Measurements from ENCODE around the gene GJD4.

Gene GJD4

DNA sequence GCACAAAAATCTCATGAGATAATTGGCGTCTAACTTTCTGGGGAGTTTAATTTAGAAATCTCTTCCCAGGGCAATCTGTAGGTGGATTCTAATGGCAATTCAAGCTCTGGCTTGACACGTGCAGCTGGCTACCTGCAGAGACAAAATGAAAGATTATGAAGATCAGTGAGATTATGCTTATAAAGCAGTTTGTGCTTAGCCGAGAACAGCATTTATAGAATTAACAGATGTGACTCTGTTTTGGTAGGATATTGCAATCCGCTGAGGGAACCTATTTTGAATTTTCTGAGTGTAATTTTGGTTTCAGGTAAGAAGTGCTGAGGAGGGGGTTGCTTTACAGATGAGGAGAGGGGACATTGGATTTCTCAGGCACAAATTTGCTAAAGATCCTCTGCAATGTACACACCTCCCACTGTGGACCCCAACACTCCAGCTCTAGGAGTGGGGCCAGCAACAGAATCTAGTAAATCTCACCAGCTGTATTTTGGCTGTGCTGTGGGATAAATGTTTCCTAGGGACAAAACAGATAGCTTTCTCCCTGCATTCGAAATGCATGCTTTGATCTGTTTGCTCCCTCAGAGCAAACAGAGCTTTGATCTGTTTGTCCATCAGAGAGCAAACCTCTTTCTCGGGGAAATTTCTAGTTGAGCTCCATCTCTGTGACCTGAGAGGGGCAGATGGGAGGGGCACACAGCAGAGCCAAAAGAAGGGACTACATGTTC, 7.4 kb downstream of the GJD4 start:
- Histone ChIP-seq H3K4me2 (ENCODE audit: low read depth, low read length, poor library complexity, severe bottlenecking) (no peak overlapping the region), H3K4me1 (ENCODE audit: insufficient read depth, low read length, poor library complexity, severe bottlenecking) (no peaks in the 10 kb centered on the region), H2AFZ (ENCODE audit: low read length) (no peak overlapping the region), H3K79me2 (ENCODE audit: insufficient read depth, low read length) (no peaks in the 10 kb centered on the region), H3K9me3 (ENCODE audit: insufficient read depth, low read depth, low read length) (no peaks in the 10 kb centered on the region; the same call in 1 of the 2 replicates), H3F3A (ENCODE audit: low read depth) (no peaks in the 10 kb centered on the region), H4K20me1 (ENCODE audit: insufficient read depth, low read length, poor library complexity, severe bottlenecking) (no peaks in the 10 kb centered on the region), H3K4me3 (ENCODE audit: low read length, poor library complexity, severe bottlenecking) (no peak overlapping the region), H3K27me3 (ENCODE audit: insufficient read depth, low read length, poor library complexity, severe bottlenecking) (no peaks in the 10 kb centered on the region), H3K36me3 (ENCODE audit: insufficient read depth, low read length) (no peaks in the 10 kb centered on the region), H3K9me2 (replicated peaks; ENCODE audit: low read depth, low read length) (no peaks in the 10 kb centered on the region), H3K9ac (ENCODE audit: low read depth, low read length, poor library complexity, severe bottlenecking) (no peak overlapping the region)
- no peak for TF ChIP-seq EZH2phosphoT487 (IDR thresholded peaks at IDR 0.05; ENCODE audit: borderline replicate concordance)
- TF ChIP-seq, protein P1, sequence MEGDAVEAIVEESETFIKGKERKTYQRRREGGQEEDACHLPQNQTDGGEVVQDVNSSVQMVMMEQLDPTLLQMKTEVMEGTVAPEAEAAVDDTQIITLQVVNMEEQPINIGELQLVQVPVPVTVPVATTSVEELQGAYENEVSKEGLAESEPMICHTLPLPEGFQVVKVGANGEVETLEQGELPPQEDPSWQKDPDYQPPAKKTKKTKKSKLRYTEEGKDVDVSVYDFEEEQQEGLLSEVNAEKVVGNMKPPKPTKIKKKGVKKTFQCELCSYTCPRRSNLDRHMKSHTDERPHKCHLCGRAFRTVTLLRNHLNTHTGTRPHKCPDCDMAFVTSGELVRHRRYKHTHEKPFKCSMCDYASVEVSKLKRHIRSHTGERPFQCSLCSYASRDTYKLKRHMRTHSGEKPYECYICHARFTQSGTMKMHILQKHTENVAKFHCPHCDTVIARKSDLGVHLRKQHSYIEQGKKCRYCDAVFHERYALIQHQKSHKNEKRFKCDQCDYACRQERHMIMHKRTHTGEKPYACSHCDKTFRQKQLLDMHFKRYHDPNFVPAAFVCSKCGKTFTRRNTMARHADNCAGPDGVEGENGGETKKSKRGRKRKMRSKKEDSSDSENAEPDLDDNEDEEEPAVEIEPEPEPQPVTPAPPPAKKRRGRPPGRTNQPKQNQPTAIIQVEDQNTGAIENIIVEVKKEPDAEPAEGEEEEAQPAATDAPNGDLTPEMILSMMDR (conservative IDR thresholded peaks at IDR 0.05; ENCODE audit: low read length), result no peak

DNA sequence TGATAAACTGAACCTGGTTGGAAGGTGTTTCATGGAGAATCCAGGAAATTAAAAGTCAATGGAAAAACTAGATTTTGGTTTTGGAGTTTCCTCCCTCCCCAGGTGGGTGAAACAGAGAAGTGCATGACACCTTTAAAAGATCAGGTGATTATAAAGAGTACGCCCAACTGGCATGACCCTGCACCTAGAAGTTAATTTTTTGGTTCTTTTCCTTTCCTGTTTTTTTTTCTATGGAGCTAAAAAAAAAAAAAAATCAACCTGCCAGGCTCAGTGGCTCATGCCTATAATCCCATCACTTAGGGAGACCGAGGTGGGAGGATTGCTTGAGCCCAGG, 7.9 kb downstream of the GJD4 start:
- Histone ChIP-seq H3K4me1 (ENCODE audit: insufficient read depth, low read length, poor library complexity, severe bottlenecking) (no peaks in the 10 kb centered on the region), H3K27me3 (ENCODE audit: insufficient read depth, low read length, poor library complexity, severe bottlenecking) (no peaks in the 10 kb centered on the region), H3K36me3 (ENCODE audit: insufficient read depth, low read length) (no peaks in the 10 kb centered on the region), H3K4me2 (ENCODE audit: low read depth, low read length, poor library complexity, severe bottlenecking) (no peak overlapping the region), H2AFZ (ENCODE audit: low read length) (no peak overlapping the region), H3K79me2 (ENCODE audit: insufficient read depth, low read length) (no peaks in the 10 kb centered on the region), H3K9me2 (replicated peaks; ENCODE audit: low read depth, low read length) (no peaks in the 10 kb centered on the region), H3K4me3 (ENCODE audit: low read length, poor library complexity, severe bottlenecking) (no peak overlapping the region), H3F3A (ENCODE audit: low read depth) (no peaks in the 10 kb centered on the region), H4K20me1 (ENCODE audit: insufficient read depth, low read length, poor library complexity, severe bottlenecking) (no peaks in the 10 kb centered on the region), H3K9me3 (ENCODE audit: insufficient read depth, low read depth, low read length) (no peaks in the 10 kb centered on the region; the same call in 1 of the 2 replicates), H3K9ac (ENCODE audit: low read depth, low read length, poor library complexity, severe bottlenecking) (no peak overlapping the region)
- TF ChIP-seq, protein P1 (conservative IDR thresholded peaks at IDR 0.05; ENCODE audit: low read length), result no peak
- no peak for TF ChIP-seq EZH2phosphoT487 (IDR thresholded peaks at IDR 0.05; ENCODE audit: borderline replicate concordance)

DNA sequence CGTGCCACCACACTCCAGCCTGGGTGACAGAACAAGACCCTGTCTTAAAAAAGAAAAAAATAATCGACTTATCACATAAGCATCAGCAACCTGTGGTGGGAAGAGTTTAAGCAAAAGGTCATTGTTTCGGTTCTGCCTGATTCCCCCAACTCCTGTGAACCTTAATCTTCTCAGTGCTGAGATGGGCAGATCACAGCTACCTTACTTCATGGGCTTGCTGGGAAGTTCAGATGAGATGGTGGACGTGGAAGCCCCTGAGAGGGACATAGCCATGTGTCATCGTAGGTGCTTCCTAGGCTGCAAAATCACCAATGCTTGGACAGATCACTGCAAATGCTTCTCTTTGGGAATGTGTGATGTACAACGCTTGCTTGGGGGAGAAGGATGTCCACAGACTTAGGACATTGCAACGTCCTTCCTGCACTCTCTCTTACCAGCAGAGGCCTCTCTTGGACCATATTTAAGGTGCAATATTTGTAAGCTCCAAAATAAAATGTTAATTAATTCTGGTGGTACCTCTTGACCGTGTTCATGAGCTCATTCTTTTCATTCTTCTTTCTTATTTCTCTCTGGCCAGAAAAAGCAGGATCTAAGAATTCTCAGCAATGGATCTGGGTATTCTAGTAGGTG, 8.6 kb downstream of the GJD4 start:
- no peak overlapping the region for H3K4me2 ChIP-seq (ENCODE audit: low read depth, low read length, poor library complexity, severe bottlenecking)
- H3K27me3 ChIP-seq (ENCODE audit: insufficient read depth, low read length, poor library complexity, severe bottlenecking), result no peaks in the 10 kb centered on the region
- TF ChIP-seq, protein P1 (conservative IDR thresholded peaks at IDR 0.05; ENCODE audit: low read length), result peak; percentile 39
- no peak for TF ChIP-seq EZH2phosphoT487 (IDR thresholded peaks at IDR 0.05; ENCODE audit: borderline replicate concordance)
- no peaks in the 10 kb centered on the region for H3K9me2 ChIP-seq (replicated peaks; ENCODE audit: low read depth, low read length)
- no peaks in the 10 kb centered on the region for H3K4me1 ChIP-seq (ENCODE audit: insufficient read depth, low read length, poor library complexity, severe bottlenecking)
- no peak overlapping the region for H3K4me3 ChIP-seq (ENCODE audit: low read length, poor library complexity, severe bottlenecking)
- H3K9me3 ChIP-seq (ENCODE audit: insufficient read depth, low read depth, low read length), result no peaks in the 10 kb centered on the region; the same call in 1 of the 2 replicates
- no peaks in the 10 kb centered on the region for H3K79me2 ChIP-seq (ENCODE audit: insufficient read depth, low read length)
- H3F3A ChIP-seq (ENCODE audit: low read depth), result no peaks in the 10 kb centered on the region
- no peak overlapping the region; the same call in 1 of the 2 replicates for H2AFZ ChIP-seq (ENCODE audit: low read length)
- H3K36me3 ChIP-seq (ENCODE audit: insufficient read depth, low read length), result no peaks in the 10 kb centered on the region
- no peak overlapping the region for H3K9ac ChIP-seq (ENCODE audit: low read depth, low read length, poor library complexity, severe bottlenecking)
- H4K20me1 ChIP-seq (ENCODE audit: insufficient read depth, low read length, poor library complexity, severe bottlenecking), result no peaks in the 10 kb centered on the region
